Hepatocyte (in vitro differentiated cells): ENCODE data around the gene PRPF31. TPM values are rescaled to one million over a fixed set of nuclear protein-coding genes. Genes with fewer than 3 reads are reported as not detected.

Experiments used
- DNase-seq: peaks from one replicate; pipeline ENCODE4 v3.0.0-alpha.2; 2016; ENCODE audit warnings: low spot score
- H2AFZ ChIP-seq: fragments of 200-600 bp; sonication (generic); 2 replicates; pipeline ENCODE4 v1.6.0; 2016; ENCODE audit warnings: antibody characterized with exemption, mild to moderate bottlenecking
- H3K27ac ChIP-seq: fragments of 200-600 bp; sonication (generic); 2 replicates; pipeline ENCODE4 v1.5.1; 2016; ENCODE audit warnings: mild to moderate bottlenecking
- H3K27me3 ChIP-seq: fragments of 200-600 bp; sonication (generic); 2 replicates; pipeline ENCODE4 v1.6.1; 2016
- H3K36me3 ChIP-seq: fragments of 200-600 bp; sonication (generic); replicated peaks from 2 replicates; pipeline ENCODE4 v1.5.1; 2016; ENCODE audit warnings: low read depth; ENCODE audit not compliant: insufficient read depth
- H3K4me1 ChIP-seq: fragments of 200-600 bp; sonication (generic); 2 replicates; pipeline ENCODE4 v1.5.1; 2016; ENCODE audit warnings: mild to moderate bottlenecking, moderate library complexity; ENCODE audit not compliant: insufficient read depth
- H3K4me2 ChIP-seq: fragments of 200-600 bp; sonication (generic); 2 replicates; pipeline ENCODE4 v1.6.0; 2016
- H3K4me3 ChIP-seq: fragments of 200-600 bp; sonication (generic); 2 replicates; pipeline ENCODE4 v1.5.1; 2016; ENCODE audit warnings: mild to moderate bottlenecking
- H3K79me2 ChIP-seq: fragments of 200-600 bp; sonication (generic); 2 replicates; pipeline ENCODE4 v1.6.0; 2017; ENCODE audit warnings: mild to moderate bottlenecking
- H3K9me2 ChIP-seq: fragments of 200-600 bp; sonication (generic); replicated peaks from 2 replicates; pipeline ENCODE4 v1.6.0; 2017; ENCODE audit warnings: mild to moderate bottlenecking; ENCODE audit not compliant: insufficient read depth
- H3K9me3 ChIP-seq: fragments of 200-600 bp; sonication (generic); 2 replicates; pipeline ENCODE4 v1.5.1; 2016; ENCODE audit warnings: low read depth, mild to moderate bottlenecking
- H4K20me1 ChIP-seq: fragments of 200-600 bp; sonication (generic); 2 replicates; pipeline ENCODE4 v1.6.0; 2016; ENCODE audit warnings: mild to moderate bottlenecking; ENCODE audit not compliant: insufficient read depth, poor library complexity, severe bottlenecking
- CTCF ChIP-seq: fragments of 200-600 bp; sonication (generic); IDR thresholded peaks from 2 replicates; pipeline ENCODE4 v1.5.1; 2016; ENCODE audit warnings: antibody characterized with exemption, mild to moderate bottlenecking; ENCODE audit not compliant: poor library complexity
- EZH2 ChIP-seq: fragments of 200-600 bp; sonication (generic); IDR thresholded peaks from 2 replicates; pipeline ENCODE4 v1.6.1; 2016; ENCODE audit warnings: antibody characterized with exemption, mild to moderate bottlenecking, borderline replicate concordance
- EZH2phosphoT487 ChIP-seq: fragments of 200-600 bp; sonication (generic); IDR thresholded peaks from one replicate; pipeline ENCODE4 v1.6.1; 2018; ENCODE audit warnings: antibody characterized with exemption, mild to moderate bottlenecking, low read depth, moderate library complexity; ENCODE audit not compliant: unreplicated experiment, severe bottlenecking
- WGBS: methylation state at CpG from one replicate; pipeline ENCODE4 v1.1.6; 2016; ENCODE audit warnings: low lambda C conversion rate; ENCODE audit errors: missing lambda C conversion rate; 5-methylcytosine and 5-hydroxymethylcytosine counted together
- polyA plus RNA-seq: library from polyadenylated mRNA; unstranded; fragments of >200 nt; fragmentation: Nextera tagmentation; extraction: Ambion mirVana; gene quantifications from 2 replicates; pipeline ENCODE4 v1.2.1, GENCODE V29; 2016
- total RNA-seq: library from RNA; depleted of rRNA; stranded (reverse); fragments of >200 nt; gene quantifications from 2 replicates; pipeline ENCODE4 v1.2.3, GENCODE V29; 2014

Gene PRPF31
- total and polyA plus RNA-seq, 2 experiments from 2014 or later = 59.7 to 77.6 TPM

- DNase-seq = peak; percentile 89
- Histone ChIP-seq H3K4me2 (peak overlapping the region; percentile 67), H2AFZ (no peak overlapping the region)
Observed at GRCh38 chr19:54164369-54165068, 49.0 kb downstream of the PRPF31 start.

GRCh38 chr19:54165222-54165621, 49.7 kb downstream of the PRPF31 start:
- H3K36me3 ChIP-seq = no peaks in the 10 kb centered on the region
- WGBS = 93% methylated on average over 21 of the region's 25 CpGs
- no peak overlapping the region for H3K4me3 ChIP-seq
- H2AFZ ChIP-seq = no peak overlapping the region
- H3K27ac ChIP-seq = no peak overlapping the region
- H3K4me1 ChIP-seq = peaks cover 11% of the 10 kb centered on the region
- DNase-seq = no peak
- H3K9me2 ChIP-seq = no peaks in the 10 kb centered on the region
- H3K27me3 ChIP-seq = no peaks in the 10 kb centered on the region
- TF ChIP-seq CTCF (no peak), EZH2 (no peak), EZH2phosphoT487 (no peak)
- no peaks in the 10 kb centered on the region for H4K20me1 ChIP-seq
- no peaks in the 10 kb centered on the region for H3K79me2 ChIP-seq
- no peak overlapping the region for H3K4me2 ChIP-seq
- H3K9me3 ChIP-seq = no peaks in the 10 kb centered on the region

More at GRCh38 chr19:54164369-54165068, 49.0 kb downstream of the PRPF31 start:
- Histone ChIP-seq H3K36me3 (no peaks in the 10 kb centered on the region), H3K27ac (no peak overlapping the region), H4K20me1 (no peaks in the 10 kb centered on the region), H3K9me3 (no peaks in the 10 kb centered on the region), H3K79me2 (no peaks in the 10 kb centered on the region), H3K27me3 (no peaks in the 10 kb centered on the region), H3K4me1 (peaks cover 11% of the 10 kb centered on the region), H3K9me2 (no peaks in the 10 kb centered on the region), H3K4me3 (no peak overlapping the region)
- no peak for TF ChIP-seq CTCF
- no peak for TF ChIP-seq EZH2
- TF ChIP-seq EZH2phosphoT487 = no peak
- 22% methylated on average over 37 of the region's 37 CpGs for WGBS

GRCh38 chr19:54168174-54168917, 52.8 kb downstream of the PRPF31 start:
- Histone ChIP-seq H3K4me1 (no peaks in the 10 kb centered on the region), H3K27ac (no peak overlapping the region), H4K20me1 (no peaks in the 10 kb centered on the region), H3K4me2 (no peak overlapping the region), H3K27me3 (no peaks in the 10 kb centered on the region), H3K4me3 (no peak overlapping the region), H3K9me3 (no peaks in the 10 kb centered on the region), H2AFZ (no peak overlapping the region), H3K36me3 (no peaks in the 10 kb centered on the region), H3K9me2 (no peaks in the 10 kb centered on the region), H3K79me2 (no peaks in the 10 kb centered on the region)
- peak; percentile 95 for DNase-seq
- 38% methylated on average over 18 of the region's 25 CpGs for WGBS
- TF ChIP-seq CTCF (peak; percentile 83), EZH2phosphoT487 (no peak), EZH2 (no peak)
